Retina (tissue), 1 donor: ENCODE data around the gene LACC1.

ENCODE experiments used
- DNase-seq: peaks from one replicate; pipeline ENCODE4 v3.0.0-alpha.2; 2016

The LACC1 gene

DNA sequence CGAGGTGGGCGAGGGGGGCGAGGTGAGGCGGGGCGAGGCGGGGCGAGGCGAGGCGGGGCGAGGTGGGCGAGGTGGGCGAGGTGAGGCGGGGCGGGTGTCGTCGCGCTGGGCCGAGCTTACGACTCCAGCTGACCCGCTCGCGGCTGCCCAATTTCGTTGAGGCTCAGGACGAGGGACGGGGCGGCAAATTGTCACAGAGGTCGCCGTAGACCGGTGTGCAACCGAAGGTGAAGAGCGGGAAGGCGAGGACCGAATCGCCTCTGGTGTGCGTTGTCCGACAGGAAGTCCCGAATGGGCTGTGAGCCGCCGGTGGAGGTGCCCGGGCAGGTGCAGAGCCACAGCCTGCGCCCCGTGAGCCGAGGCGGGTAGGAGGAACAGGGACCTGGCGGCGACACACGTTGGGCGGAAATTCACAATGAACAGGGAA, at the start of gene LACC1:
LACC1 (plus strand) TSS at position 150 of the 427 bp plus-strand sequence. CDS start 1,082 bp downstream, outside the sequence.
- peak; percentile 59 for DNase-seq

- no peak for DNase-seq
These were observed 49.2 kb upstream of the LACC1 start for GRCh38 chr13:43830497-43830881.

GRCh38 chr13:43831088-43831487, 48.6 kb upstream of the LACC1 start:
- DNase-seq: no peak

DNA sequence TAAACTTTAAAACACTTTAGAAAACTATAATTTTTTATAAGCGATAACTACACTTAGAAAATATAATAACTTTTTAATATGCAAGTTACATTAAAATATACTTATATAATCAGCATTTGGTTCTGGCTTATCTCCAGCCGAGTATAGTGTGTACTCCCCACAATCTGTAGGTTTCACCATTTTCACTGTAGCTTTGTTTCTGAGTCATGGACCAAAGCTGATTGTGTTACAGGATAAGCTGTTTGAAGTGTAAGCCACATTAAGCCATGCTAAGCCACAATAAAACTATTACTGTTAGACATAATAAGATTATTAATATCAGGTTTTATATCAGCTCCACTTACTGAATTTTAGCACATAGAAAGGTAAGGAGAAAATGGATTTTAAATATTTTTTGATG, 44.0 kb upstream of the LACC1 start:
- DNase-seq: no peak

DNA sequence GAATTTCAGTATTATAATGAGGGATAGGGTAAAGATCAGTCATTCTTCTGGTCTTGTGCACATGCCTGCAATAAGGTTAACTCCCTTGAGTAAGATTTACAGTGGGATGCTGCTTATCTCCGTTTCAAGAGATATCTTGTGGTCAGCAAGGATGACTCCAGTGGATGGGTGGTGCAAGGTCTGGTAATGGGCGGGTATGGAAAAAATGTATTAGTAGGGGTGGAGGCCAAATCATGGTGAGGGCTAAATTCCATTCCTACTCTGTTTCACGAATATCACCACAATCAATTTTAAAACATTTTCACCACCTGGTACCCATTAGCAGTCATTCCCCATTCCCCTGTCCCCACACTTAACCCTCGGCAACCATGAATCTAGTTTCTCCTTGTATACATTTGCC, 40.8 kb upstream of the LACC1 start:
- DNase-seq: no peak

- DNase-seq: no peak
These were observed 33.1 kb upstream of the LACC1 start for GRCh38 chr13:43846496-43847158.

GRCh38 chr13:43848001-43848649, 31.6 kb upstream of the LACC1 start:
- no peak for DNase-seq

DNA sequence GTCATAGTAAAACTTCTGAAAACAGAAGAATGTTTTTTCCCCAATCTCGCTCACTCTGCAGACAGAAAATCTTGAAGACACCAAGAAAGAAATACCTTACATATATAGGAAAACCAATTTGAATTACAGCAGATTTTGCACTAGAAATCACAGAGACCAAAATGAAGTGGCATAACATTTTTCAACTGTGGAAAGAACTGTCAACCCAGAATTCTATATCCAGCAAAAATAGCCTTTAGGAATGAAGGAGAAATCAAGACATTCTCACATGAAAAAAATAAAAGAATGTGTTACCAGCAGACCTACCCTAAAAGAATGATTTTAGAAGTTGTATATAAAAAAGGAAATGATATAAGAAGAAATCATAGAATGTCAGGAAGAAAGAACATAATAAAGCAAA, 28.8 kb upstream of the LACC1 start:
- DNase-seq: no peak

GRCh38 chr13:43852923-43853404, 26.7 kb upstream of the LACC1 start:
- DNase-seq: no peak

- no peak for DNase-seq
These were observed 17.8 kb upstream of the LACC1 start for GRCh38 chr13:43861863-43862262.

DNA sequence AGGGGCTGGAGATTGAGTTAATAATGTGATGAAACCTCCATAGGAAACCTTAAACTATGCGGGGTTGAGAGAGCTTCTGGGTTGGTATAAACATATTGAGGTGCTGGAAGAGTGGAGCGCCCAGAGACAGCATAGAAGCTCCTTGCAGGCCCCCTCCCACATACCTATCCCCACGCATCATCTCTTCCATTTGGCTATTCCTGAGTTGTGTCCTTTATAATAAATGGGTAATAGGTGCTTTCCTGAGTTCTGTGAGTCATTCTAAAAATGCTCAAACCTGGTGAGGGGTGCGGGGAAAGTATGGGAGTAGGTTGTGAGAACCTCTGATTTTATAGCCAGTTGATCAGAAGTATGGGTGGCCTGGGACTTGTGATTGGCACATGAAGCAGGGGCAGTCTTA, 14.8 kb upstream of the LACC1 start:
- no peak for DNase-seq

DNA sequence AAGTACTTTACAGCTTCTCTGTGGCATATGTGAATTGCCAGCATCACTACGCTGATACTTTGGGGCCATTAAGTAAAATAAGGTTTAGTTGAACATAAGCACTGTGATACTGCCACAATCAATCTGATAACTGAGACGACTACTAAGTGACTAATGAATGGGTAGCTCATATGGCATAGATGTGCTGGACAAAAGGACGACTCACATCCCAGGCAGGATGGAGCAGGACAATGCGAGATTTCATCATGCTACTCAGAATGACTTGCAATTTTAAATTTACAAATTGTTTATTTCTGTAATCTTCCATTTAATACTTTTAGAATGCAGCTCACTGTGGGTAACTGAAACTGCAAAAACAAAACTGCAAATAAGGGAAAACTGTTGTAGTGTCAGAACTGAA, 13.8 kb upstream of the LACC1 start:
- DNase-seq: no peak

- DNase-seq: no peak
These were observed 7.5 kb upstream of the LACC1 start for GRCh38 chr13:43872181-43872580.

- DNase-seq: peak; percentile 9
These were observed 5.1 kb upstream of the LACC1 start for GRCh38 chr13:43874504-43875092.

- DNase-seq: no peak
These were observed 3.3 kb upstream of the LACC1 start for GRCh38 chr13:43876366-43876765.

GRCh38 chr13:43877326-43877725, 2.4 kb upstream of the LACC1 start:
- no peak for DNase-seq

- no peak for DNase-seq
These were observed 1.9 kb upstream of the LACC1 start for GRCh38 chr13:43877766-43878165.

GRCh38 chr13:43878892-43879754, 581 bp upstream of the LACC1 start, which contains the start of gene CCDC122:
CCDC122 (minus strand) TSS chr13:43879740; CDS start chr13:43869376, 10,364 bp downstream.
- peak; percentile 90 for DNase-seq

GRCh38 chr13:43880214-43880855, 631 bp downstream of the LACC1 start:
- DNase-seq: peak; percentile 8

GRCh38 chr13:43880926-43881325, 1.2 kb downstream of the LACC1 start:
- no peak for DNase-seq

GRCh38 chr13:43881580-43881979, 1.9 kb downstream of the LACC1 start:
- no peak for DNase-seq

DNA sequence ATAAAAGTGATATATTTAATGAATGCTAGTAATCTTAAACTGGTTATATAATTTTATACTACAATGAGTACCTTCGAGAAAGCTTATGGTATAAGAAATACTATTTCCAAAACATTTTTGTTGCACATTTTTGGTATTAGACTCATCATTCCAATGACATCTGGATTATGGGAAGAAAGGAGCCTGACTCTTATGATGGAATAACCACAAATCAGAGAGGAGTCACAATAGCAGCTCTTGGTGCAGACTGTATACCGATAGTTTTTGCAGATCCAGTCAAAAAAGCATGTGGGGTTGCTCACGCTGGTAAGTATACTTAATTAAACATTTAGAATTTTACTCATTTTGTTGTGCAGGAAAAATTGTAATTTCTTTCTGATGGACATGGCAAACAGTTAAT, 3.9 kb downstream of the LACC1 start:
- no peak for DNase-seq

- no peak for DNase-seq
These were observed 4.5 kb downstream of the LACC1 start for GRCh38 chr13:43884222-43884621.
